ENCODE data around the gene KANTR. TPM values are rescaled to one million over a fixed set of nuclear protein-coding genes. Genes with fewer than 3 reads are reported as not detected.

The KANTR gene
- total RNA-seq, 1 experiment from 2014 or later, result 7.7 TPM

- Histone ChIP-seq H2BK15ac (ENCODE audit: low read depth, low read length) (no peak overlapping the region), H3K18ac (ENCODE audit: insufficient read length, low read depth, low read length) (no peak overlapping the region), H4K8ac (replicated peaks; ENCODE audit: insufficient read length, low read depth, low read length) (no peak overlapping the region), H2BK20ac (ENCODE audit: low read depth, low read length, poor library complexity, severe bottlenecking) (no peak overlapping the region), H3K27ac (ENCODE audit: insufficient read length, low read depth, low read length) (no peak overlapping the region), H3K9ac (ENCODE audit: extremely low read depth, insufficient read length, low read length) (no peak overlapping the region), H3T11ph (ENCODE audit: low read length) (no peak overlapping the region), H3K27me3 (ENCODE audit: insufficient read depth, low read length) (0 out of 2 replicates have a peak, but pooled peaks cover 3% of the 10 kb centered on the region), H3K56ac (ENCODE audit: insufficient read length, low read depth, low read length) (no peak overlapping the region), H4K20me1 (ENCODE audit: control insufficient read depth, insufficient read depth, insufficient read length) (no peaks in the 10 kb centered on the region), H3K4me2 (ENCODE audit: insufficient read depth, insufficient read length, low read length) (no peak overlapping the region), H2BK5ac (ENCODE audit: insufficient read length, low read length) (no peak overlapping the region), H4K91ac (ENCODE audit: insufficient read length, low read depth, low read length) (no peak overlapping the region), H3K14ac (ENCODE audit: insufficient read depth, low read length) (no peak overlapping the region), H3K4ac (ENCODE audit: low read depth, low read length) (no peak overlapping the region), H3K79me2 (ENCODE audit: insufficient read depth, low read length) (no peaks in the 10 kb centered on the region), H2AFZ (ENCODE audit: low read length) (no peak overlapping the region), H3K9me3 (ENCODE audit: control insufficient read depth, low read depth, low read length) (peaks cover 38% of the 10 kb centered on the region), H3K23ac (ENCODE audit: insufficient read length, low read depth, low read length) (no peak overlapping the region), H3K79me1 (ENCODE audit: insufficient read depth, low read depth, low read length, poor library complexity, severe bottlenecking) (no peaks in the 10 kb centered on the region), H3K4me1 (ENCODE audit: insufficient read depth, low read length) (no peaks in the 10 kb centered on the region), H2BK12ac (ENCODE audit: insufficient read length, low read depth, low read length) (no peak overlapping the region), H2AK5ac (ENCODE audit: insufficient read length, low read length) (no peak overlapping the region), H4K5ac (ENCODE audit: insufficient read length, low read depth, low read length) (no peak overlapping the region), H2BK120ac (ENCODE audit: low read depth, low read length, poor library complexity, severe bottlenecking) (no peak overlapping the region), H3K23me2 (ENCODE audit: insufficient read length, low read depth, low read length, poor library complexity, severe bottlenecking) (peaks cover 3% of the 10 kb centered on the region)
- H3K9me3 Mint-ChIP-seq, result peaks cover 62 to 70% of the 10 kb centered on the region in 2 experiments
- DNase-seq, result no peak
- no peak overlapping the region for H3K27ac Mint-ChIP-seq
- H3K4me3 Mint-ChIP-seq, result no peak overlapping the region
- peaks cover 14 to 15% (median 15%) of the 10 kb centered on the region in 3 experiments for H3K36me3 Mint-ChIP-seq (ENCODE audit: insufficient read depth in 1 of 3, low read depth in 3 of 3)
- peaks cover 14% of the 10 kb centered on the region for H3K27me3 Mint-ChIP-seq (ENCODE audit: low read depth)
- WGBS (ENCODE audit: extremely low coverage, insufficient read length, low lambda C conversion rate), result no CpG with 5 or more reads among the region's 1 CpG
- TF ChIP-seq, protein P1, sequence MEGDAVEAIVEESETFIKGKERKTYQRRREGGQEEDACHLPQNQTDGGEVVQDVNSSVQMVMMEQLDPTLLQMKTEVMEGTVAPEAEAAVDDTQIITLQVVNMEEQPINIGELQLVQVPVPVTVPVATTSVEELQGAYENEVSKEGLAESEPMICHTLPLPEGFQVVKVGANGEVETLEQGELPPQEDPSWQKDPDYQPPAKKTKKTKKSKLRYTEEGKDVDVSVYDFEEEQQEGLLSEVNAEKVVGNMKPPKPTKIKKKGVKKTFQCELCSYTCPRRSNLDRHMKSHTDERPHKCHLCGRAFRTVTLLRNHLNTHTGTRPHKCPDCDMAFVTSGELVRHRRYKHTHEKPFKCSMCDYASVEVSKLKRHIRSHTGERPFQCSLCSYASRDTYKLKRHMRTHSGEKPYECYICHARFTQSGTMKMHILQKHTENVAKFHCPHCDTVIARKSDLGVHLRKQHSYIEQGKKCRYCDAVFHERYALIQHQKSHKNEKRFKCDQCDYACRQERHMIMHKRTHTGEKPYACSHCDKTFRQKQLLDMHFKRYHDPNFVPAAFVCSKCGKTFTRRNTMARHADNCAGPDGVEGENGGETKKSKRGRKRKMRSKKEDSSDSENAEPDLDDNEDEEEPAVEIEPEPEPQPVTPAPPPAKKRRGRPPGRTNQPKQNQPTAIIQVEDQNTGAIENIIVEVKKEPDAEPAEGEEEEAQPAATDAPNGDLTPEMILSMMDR (conservative IDR thresholded peaks at IDR 0.05), result no peak
- peaks cover 6 to 21% of the 10 kb centered on the region in 2 experiments for H3K4me1 Mint-ChIP-seq
Observed at GRCh38 chrX:53078943-53079342, 15.0 kb upstream of the KANTR start.

Data from H9 (cell line).